GM19438 (cell line): ENCODE data around the gene RBP7.
"Not testable (repeated sequence)": the region's sequence is repeated elsewhere in the genome, so short reads cannot be mapped to it uniquely, and the experiment has no call there.

Experiments
- ATAC-seq: cut with Tn5 transposase; IDR thresholded peaks from one replicate; pipeline ENCODE4 v1.9.1; 2021; ENCODE audit warnings: low read depth; ENCODE audit not compliant: unreplicated experiment

Gene RBP7

GRCh38 chr1:10028956-10029500 lies 32.0 kb downstream of the RBP7 start:
- ATAC-seq, result not testable (repeated sequence)

- no peak for ATAC-seq
Measured at GRCh38 chr1:10031461-10031860, 34.4 kb downstream of the RBP7 start.

GRCh38 chr1:10032590-10033358 lies 35.7 kb downstream of the RBP7 start, which contains the start of gene UBE4B:
TSS of gene UBE4B (plus strand) at chr1:10032958. CDS start at chr1:10033671, 713 bp downstream.
- ATAC-seq, result peak; percentile 91

GRCh38 chr1:10033359-10033845 lies 36.4 kb downstream of the RBP7 start:
- ATAC-seq, result peak; percentile 27

GRCh38 chr1:10042746-10043145 lies 45.7 kb downstream of the RBP7 start:
- ATAC-seq, result no peak

- ATAC-seq, result no peak
Measured at GRCh38 chr1:10045480-10046355, 48.7 kb downstream of the RBP7 start.

- no peak for ATAC-seq
Measured at GRCh38 chr1:10046356-10047085, 49.5 kb downstream of the RBP7 start.

- ATAC-seq, result no peak
Measured at GRCh38 chr1:10048601-10049000, 51.6 kb downstream of the RBP7 start.

GRCh38 chr1:10050611-10051010 lies 53.6 kb downstream of the RBP7 start:
- no peak for ATAC-seq

GRCh38 chr1:10051656-10052055 lies 54.6 kb downstream of the RBP7 start:
- ATAC-seq, result no peak

GRCh38 chr1:10052347-10052746 lies 55.3 kb downstream of the RBP7 start:
- ATAC-seq, result no peak

- ATAC-seq, result no peak
Measured at GRCh38 chr1:10054465-10054864, 57.4 kb downstream of the RBP7 start.

GRCh38 chr1:10056599-10056987 lies 59.6 kb downstream of the RBP7 start:
- no peak for ATAC-seq

- ATAC-seq, result no peak
Measured at GRCh38 chr1:10057343-10057742, 60.3 kb downstream of the RBP7 start.

GRCh38 chr1:10057796-10058195 lies 60.8 kb downstream of the RBP7 start:
- no peak for ATAC-seq

GRCh38 chr1:10059342-10059718 lies 62.3 kb downstream of the RBP7 start:
- no peak for ATAC-seq

GRCh38 chr1:10060311-10061100 lies 63.5 kb downstream of the RBP7 start:
- ATAC-seq, result no peak

GRCh38 chr1:10061276-10061675 lies 64.2 kb downstream of the RBP7 start:
- no peak for ATAC-seq

GRCh38 chr1:10063878-10064277 lies 66.8 kb downstream of the RBP7 start:
- no peak for ATAC-seq
